Measurements from ENCODE around the gene FILIP1L.

GRCh38 chr3:99949956-99950670 lies 164.2 kb downstream of the FILIP1L start:
- TF ChIP-seq POLR2A (IDR thresholded peaks at IDR 0.05) (no peak), CTCF (IDR thresholded peaks at IDR 0.05) (no peak), POLR2AphosphoS5 (IDR thresholded peaks at IDR 0.05) (no peak)
